ENCODE data around the gene PRCD.

The PRCD gene

GRCh38 chr17:76575570-76575969, 35.7 kb downstream of the PRCD start:
- no peak for DNase-seq

- DNase-seq: no peak
These were observed 36.3 kb downstream of the PRCD start for GRCh38 chr17:76576189-76576588.

GRCh38 chr17:76577876-76578275, 38.0 kb downstream of the PRCD start:
- DNase-seq: no peak

GRCh38 chr17:76578376-76578775, 38.5 kb downstream of the PRCD start:
- DNase-seq: no peak

GRCh38 chr17:76579281-76579680, 39.4 kb downstream of the PRCD start:
- DNase-seq: no peak

- DNase-seq: no peak
These were observed 41.7 kb downstream of the PRCD start for GRCh38 chr17:76581515-76581914.

- no peak for DNase-seq
These were observed 42.8 kb downstream of the PRCD start for GRCh38 chr17:76582660-76583059.

- no peak for DNase-seq
These were observed 44.7 kb downstream of the PRCD start for GRCh38 chr17:76584427-76585032.

- no peak for DNase-seq
These were observed 45.3 kb downstream of the PRCD start for GRCh38 chr17:76585033-76585648.

- peak; percentile 39 for DNase-seq
These were observed 46.1 kb downstream of the PRCD start, which contains the start of gene ST6GALNAC2 for GRCh38 chr17:76585649-76586593. TSS of gene ST6GALNAC2 (minus strand) at chr17:76585860. CDS start at chr17:76585808, 52 bp downstream.

GRCh38 chr17:76586741-76587487, 47.1 kb downstream of the PRCD start:
- no peak for DNase-seq

GRCh38 chr17:76588182-76588581, 48.3 kb downstream of the PRCD start:
- DNase-seq: no peak

GRCh38 chr17:76593384-76593826, 53.6 kb downstream of the PRCD start:
- no peak for DNase-seq

GRCh38 chr17:76593959-76594358, 54.1 kb downstream of the PRCD start:
- no peak for DNase-seq

- DNase-seq: no peak
These were observed 54.8 kb downstream of the PRCD start for GRCh38 chr17:76594690-76595089.

Data from stimulated activated CD4-positive, alpha-beta T cell treated with anti-CD3 and anti-CD28 coated beads, Interleukin-4, amount 100 ng/mL, for 1 hour (primary cell).